GM18520 (cell line): ENCODE results near the gene INKA2.

Experiments
- ATAC-seq: cut with Tn5 transposase; IDR thresholded peaks from one replicate; pipeline ENCODE4 v1.9.1; 2021; ENCODE audit not compliant: unreplicated experiment

INKA2 gene

GRCh38 chr1:111706921-111707320 lies 32.3 kb downstream of the INKA2 start:
- no peak for ATAC-seq

- ATAC-seq, result no peak
Observed at GRCh38 chr1:111705841-111706240, 33.4 kb downstream of the INKA2 start.

- ATAC-seq, result no peak
Observed at GRCh38 chr1:111704776-111705175, 34.4 kb downstream of the INKA2 start.

GRCh38 chr1:111704240-111704639 lies 35.0 kb downstream of the INKA2 start:
- ATAC-seq, result no peak

GRCh38 chr1:111702504-111703050 lies 36.6 kb downstream of the INKA2 start:
- no peak for ATAC-seq

GRCh38 chr1:111699268-111699667 lies 39.9 kb downstream of the INKA2 start:
- ATAC-seq, result no peak

- peak; percentile 43 for ATAC-seq
Observed at GRCh38 chr1:111696330-111696729, 42.9 kb downstream of the INKA2 start.

GRCh38 chr1:111695801-111696200 lies 43.4 kb downstream of the INKA2 start:
- ATAC-seq, result no peak

GRCh38 chr1:111691886-111692285 lies 47.3 kb downstream of the INKA2 start:
- ATAC-seq, result no peak

GRCh38 chr1:111690306-111690617 lies 48.9 kb downstream of the INKA2 start:
- ATAC-seq, result no peak
